Activated CD4-positive, alpha-beta T cell treated with anti-CD3 and anti-CD28 coated beads, Interleukin-2, amount 10 ng/mL, durations not matched to agents 7 days and 5 days (primary cell): Measurements from ENCODE around the gene RPS18. TPM values are rescaled to one million over a fixed set of nuclear protein-coding genes. Genes with fewer than 3 reads are reported as not detected.

Source experiments
- CTCF ChIA-PET: fragments of 350-600 bp; sonication (Branson Sonifier 250); formaldehyde crosslinking; loops from one replicate; lab custom pipeline; 2021; ENCODE audit warnings: antibody characterized with exemption; lab: Charles Lee
- POLR2A ChIA-PET: fragments of 350-600 bp; sonication (Branson Sonifier 250); formaldehyde crosslinking; loops from one replicate; lab custom pipeline; 2021; ENCODE audit warnings: antibody characterized with exemption; lab: Charles Lee
- DNase-seq: peaks from one replicate; pipeline ENCODE4 v3.0.0-alpha.2; 2020
- H3K27ac Mint-ChIP-seq: one replicate; pipeline ENCODE4 v1.8.0; 2021; ENCODE audit warnings: mild to moderate bottlenecking, moderate library complexity, mixed read lengths
- H3K27me3 Mint-ChIP-seq: one replicate; pipeline ENCODE4 v1.8.0; 2021; ENCODE audit warnings: mixed read lengths
- H3K36me3 Mint-ChIP-seq: one replicate; pipeline ENCODE4 v1.8.0; 2021; ENCODE audit warnings: low read depth, mixed read lengths
- H3K4me1 Mint-ChIP-seq: one replicate; pipeline ENCODE4 v1.8.0; 2021; ENCODE audit warnings: mixed read lengths
- H3K4me3 Mint-ChIP-seq: one replicate; pipeline ENCODE4 v1.8.0; 2021; ENCODE audit warnings: mild to moderate bottlenecking, moderate library complexity, mixed read lengths
- H3K9me3 Mint-ChIP-seq: one replicate; pipeline ENCODE4 v1.8.0; 2021; ENCODE audit warnings: mixed read lengths
- microRNA-seq: library from miRNA; unstranded; fragments of <30 nt; microRNA quantifications from one replicate; pipeline ENCODE4 v1.2.0, GENCODE V29; 2021; ENCODE audit warnings: borderline microRNAs expressed, borderline replicate concordance
- total RNA-seq, 2 experiments: library from RNA; stranded (reverse); gene quantifications; one replicate each; pipeline ENCODE4 v1.2.3, GENCODE V29; 2021

The RPS18 gene
- total RNA-seq, 2 experiments from 2014 or later: 2,438 to 3,135 TPM

- CTCF ChIA-PET: no interaction called here
These were observed 48.7 kb downstream of the RPS18 start for GRCh38 chr6:33320315-33321181.

GRCh38 chr6:33321227-33321626 is 49.4 kb downstream of the RPS18 start:
- H3K4me3 Mint-ChIP-seq: peak overlapping the region; percentile 98
- CTCF ChIA-PET: no interaction called here
- peak overlapping the region; percentile 76 for H3K27ac Mint-ChIP-seq
- peaks cover 64% of the 10 kb centered on the region for H3K4me1 Mint-ChIP-seq
- POLR2A ChIA-PET: no interaction called here
- no peaks in the 10 kb centered on the region for H3K27me3 Mint-ChIP-seq
- no peaks in the 10 kb centered on the region for H3K9me3 Mint-ChIP-seq
- H3K36me3 Mint-ChIP-seq: peaks cover 49% of the 10 kb centered on the region
- DNase-seq: no peak

More at GRCh38 chr6:33320315-33321181, 48.7 kb downstream of the RPS18 start:
- Mint-ChIP-seq H3K27me3 (no peaks in the 10 kb centered on the region), H3K27ac (peak overlapping the region; percentile 14), H3K4me3 (peak overlapping the region; percentile 98), H3K4me1 (peaks cover 71% of the 10 kb centered on the region), H3K9me3 (no peaks in the 10 kb centered on the region), H3K36me3 (peaks cover 54% of the 10 kb centered on the region)
- DNase-seq: no peak
- POLR2A ChIA-PET: no interaction called here

GRCh38 chr6:33323623-33323948 is 51.7 kb downstream of the RPS18 start:
- peaks cover 41% of the 10 kb centered on the region for H3K36me3 Mint-ChIP-seq
- H3K4me1 Mint-ChIP-seq: peaks cover 47% of the 10 kb centered on the region
- ChIA-PET POLR2A (interaction anchor here (0.6 to 1.0 kb wide), 2 partner anchors 11 to 24 kb away, joined by 3 read pairs; no protein-coding TSS in a partner anchor), CTCF (interaction anchor here (0.8 to 1.2 kb wide), 4 partner anchors 12 to 162 kb away, joined by 3 to 5 read pairs (median 3); no protein-coding TSS in a partner anchor)
- no peaks in the 10 kb centered on the region for H3K27me3 Mint-ChIP-seq
- peak overlapping the region; percentile 98 for H3K27ac Mint-ChIP-seq
- no peaks in the 10 kb centered on the region for H3K9me3 Mint-ChIP-seq
- DNase-seq: no peak
- H3K4me3 Mint-ChIP-seq: peak overlapping the region; percentile 98

GRCh38 chr6:33324125-33324524 is 52.2 kb downstream of the RPS18 start:
- H3K9me3 Mint-ChIP-seq: no peaks in the 10 kb centered on the region
- H3K27me3 Mint-ChIP-seq: no peaks in the 10 kb centered on the region
- ChIA-PET CTCF (interaction anchor here (0.6 to 1.2 kb wide), 6 partner anchors 12 to 163 kb away, joined by 3 to 5 read pairs (median 3); no protein-coding TSS in a partner anchor), POLR2A (no interaction called here)
- peak overlapping the region; percentile 98 for H3K4me3 Mint-ChIP-seq
- H3K27ac Mint-ChIP-seq: peak overlapping the region; percentile 98
- H3K36me3 Mint-ChIP-seq: peaks cover 35% of the 10 kb centered on the region
- no peak for DNase-seq
- H3K4me1 Mint-ChIP-seq: peaks cover 41% of the 10 kb centered on the region

Small RNA genes lying within 50 kb of the gene (microRNA-seq; reads per million reads assigned to microRNA genes)
- gene MIR6834 (not detected), gene MIR6873 (not detected)

Other genes starting within 250 kb of the RPS18 start
- gene HLA-DPA1, start 198.4 kb upstream of the RPS18 start, total RNA-seq: 10 to 100 TPM; 26.2 to 29.6 TPM
- 10 to 100 TPM; 24.7 to 26.2 TPM for gene HLA-DPB1, start 196.1 kb upstream of the RPS18 start, total RNA-seq
- 1 to 10 TPM; 1.3 to 1.4 TPM for gene COL11A2, start 79.6 kb upstream of the RPS18 start, total RNA-seq
- 10 to 100 TPM; 45.0 to 46.2 TPM for gene RXRB, start 71.4 kb upstream of the RPS18 start, total RNA-seq
- 10 to 100 TPM; 34.8 to 48.5 TPM for gene SLC39A7, start 71.2 kb upstream of the RPS18 start, total RNA-seq
- gene HSD17B8, start 67.4 kb upstream of the RPS18 start, total RNA-seq: 10 to 100 TPM; 11.0 to 13.6 TPM
- gene RING1, start 63.6 kb upstream of the RPS18 start, total RNA-seq: 10 to 100 TPM; 38.1 to 44.0 TPM
- gene VPS52, start 199 bp upstream of the RPS18 start, total RNA-seq: 10 to 100 TPM; 79.1 to 84.0 TPM
- gene B3GALT4, start 5.0 kb downstream of the RPS18 start, total RNA-seq: 10 to 100 TPM; 18.3 to 21.5 TPM
- 10 to 100 TPM; 53.4 to 54.8 TPM for gene WDR46, start 17.2 kb downstream of the RPS18 start, total RNA-seq
- gene PFDN6, start 17.5 kb downstream of the RPS18 start, total RNA-seq: 10 to 100 TPM; 57.0 to 67.2 TPM
- 10 to 100 TPM; 52.6 to 52.8 TPM for gene RGL2, start 26.9 kb downstream of the RPS18 start, total RNA-seq
- 100 to 1,000 TPM; 246 to 263 TPM for gene TAPBP, start 42.0 kb downstream of the RPS18 start, total RNA-seq
- 10 to 100 TPM; 15.8 to 16.9 TPM for gene ZBTB22, start 45.7 kb downstream of the RPS18 start, total RNA-seq
- 100 to 1,000 TPM in 1 of 2 experiments, 10 to 100 TPM in 1; 98.9 to 113 TPM for gene DAXX, start 50.9 kb downstream of the RPS18 start, total RNA-seq
- gene KIFC1, start 119.7 kb downstream of the RPS18 start, total RNA-seq: 100 to 1,000 TPM; 157 to 167 TPM
- 10 to 100 TPM; 34.2 to 37.7 TPM for gene PHF1, start 138.9 kb downstream of the RPS18 start, total RNA-seq
- gene CUTA, start 146.0 kb downstream of the RPS18 start, total RNA-seq: 100 to 1,000 TPM; 191 to 207 TPM
- 10 to 100 TPM; 42.9 to 44.9 TPM for gene SYNGAP1, start 148.0 kb downstream of the RPS18 start, total RNA-seq
- gene ZBTB9, start 182.5 kb downstream of the RPS18 start, total RNA-seq: 1 to 10 TPM; 9.0 to 9.9 TPM